Inflammatory macrophage treated with lipopolysaccharide for 4 hours (primary cell): ENCODE data around the gene OTOF.
A peak's percentile ranks its signal among the peaks of the same experiment; 100 is the strongest.

Source experiments
- DNase-seq: peaks from one replicate; pipeline ENCODE4 v3.0.0-alpha.2; 2020

The OTOF gene

DNA sequence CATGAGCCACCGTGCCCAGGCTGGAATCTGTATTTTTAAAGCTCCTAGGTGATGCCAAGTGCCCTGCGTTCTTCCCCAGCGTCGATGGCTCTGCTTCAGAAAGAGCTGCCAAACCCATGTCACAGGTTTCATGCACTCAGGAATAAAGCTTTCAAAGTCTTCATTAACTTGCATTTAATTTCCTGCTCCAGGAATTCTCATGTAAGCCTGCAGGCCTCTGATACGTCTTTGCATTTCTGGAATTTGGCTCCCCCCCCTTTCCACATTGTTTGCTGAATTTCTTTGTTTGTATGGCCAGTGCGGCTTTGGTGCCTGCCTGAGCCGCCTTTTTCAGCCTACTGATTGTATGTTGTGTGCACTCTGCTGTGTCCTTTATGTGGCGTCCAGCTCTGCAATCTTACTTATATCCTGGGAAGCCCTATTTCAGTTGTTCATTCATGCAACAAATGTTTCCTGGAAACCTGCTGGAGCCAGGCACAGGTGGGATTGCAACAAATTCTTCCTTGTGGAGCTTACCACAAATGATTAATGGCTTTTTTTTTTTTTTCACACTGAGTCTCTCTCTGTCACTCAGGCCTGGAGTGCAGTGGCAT lies 17.9 kb upstream of the OTOF start:
- no peak for DNase-seq

DNA sequence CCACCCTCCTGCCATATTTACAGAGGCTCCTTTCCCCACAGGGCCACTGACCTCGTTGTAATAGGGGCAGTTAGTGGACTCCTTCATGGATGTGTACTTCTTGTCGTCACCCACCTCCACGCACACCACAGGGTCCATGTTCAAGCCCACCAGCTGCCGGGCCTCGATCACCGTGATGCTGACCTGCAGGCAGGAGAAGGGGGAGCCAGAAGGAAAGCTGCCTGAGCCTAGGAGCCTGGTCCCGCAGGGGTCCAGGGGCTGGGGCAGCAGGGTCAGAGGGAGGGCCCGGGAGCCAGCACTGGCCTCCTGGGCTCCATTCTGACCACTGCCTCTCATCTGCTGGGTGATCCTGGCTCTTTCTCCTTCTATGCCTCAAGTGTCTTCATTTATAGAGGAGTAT lies 17.0 kb upstream of the OTOF start:
- DNase-seq, result no peak

DNA sequence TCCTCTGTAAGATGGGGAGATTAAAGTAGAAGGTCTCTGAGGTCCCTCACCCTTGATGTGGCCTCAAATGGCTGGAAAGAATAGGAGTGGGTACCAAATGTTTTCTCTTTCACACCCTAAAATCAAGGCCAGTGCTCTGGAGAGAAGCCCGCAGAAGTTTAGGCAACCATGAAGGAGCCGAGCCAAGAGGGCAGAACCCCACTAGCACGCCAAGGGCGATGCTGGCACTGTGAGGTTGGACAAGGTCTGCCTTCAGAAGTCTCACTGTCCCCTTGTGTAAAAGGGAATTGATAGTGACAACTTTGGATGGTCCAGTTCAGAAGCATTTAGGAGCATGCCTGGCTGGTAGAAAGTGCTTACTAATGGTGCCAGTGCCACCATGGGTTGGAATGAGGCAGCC lies 16.3 kb upstream of the OTOF start:
- no peak for DNase-seq

DNA sequence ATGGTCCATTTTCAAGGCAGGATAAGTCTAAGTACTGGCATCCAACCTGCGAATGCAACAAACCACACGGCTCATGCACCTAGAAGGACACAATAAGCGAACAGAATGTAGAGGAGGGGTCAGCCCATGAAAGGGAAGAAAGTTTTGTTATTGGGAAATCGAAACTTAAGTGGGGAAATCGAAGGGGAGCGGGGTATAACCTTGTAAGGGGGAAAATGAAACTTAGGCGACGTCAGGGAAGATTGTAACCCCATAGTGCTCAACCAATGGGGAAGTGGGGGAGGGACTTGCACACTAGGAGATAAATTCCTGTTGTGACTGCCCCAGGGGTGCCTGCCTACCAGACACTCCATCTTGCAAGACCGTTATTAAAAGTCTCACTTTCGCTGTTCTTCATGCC lies 15.6 kb upstream of the OTOF start:
- DNase-seq, result peak; percentile 99

DNA sequence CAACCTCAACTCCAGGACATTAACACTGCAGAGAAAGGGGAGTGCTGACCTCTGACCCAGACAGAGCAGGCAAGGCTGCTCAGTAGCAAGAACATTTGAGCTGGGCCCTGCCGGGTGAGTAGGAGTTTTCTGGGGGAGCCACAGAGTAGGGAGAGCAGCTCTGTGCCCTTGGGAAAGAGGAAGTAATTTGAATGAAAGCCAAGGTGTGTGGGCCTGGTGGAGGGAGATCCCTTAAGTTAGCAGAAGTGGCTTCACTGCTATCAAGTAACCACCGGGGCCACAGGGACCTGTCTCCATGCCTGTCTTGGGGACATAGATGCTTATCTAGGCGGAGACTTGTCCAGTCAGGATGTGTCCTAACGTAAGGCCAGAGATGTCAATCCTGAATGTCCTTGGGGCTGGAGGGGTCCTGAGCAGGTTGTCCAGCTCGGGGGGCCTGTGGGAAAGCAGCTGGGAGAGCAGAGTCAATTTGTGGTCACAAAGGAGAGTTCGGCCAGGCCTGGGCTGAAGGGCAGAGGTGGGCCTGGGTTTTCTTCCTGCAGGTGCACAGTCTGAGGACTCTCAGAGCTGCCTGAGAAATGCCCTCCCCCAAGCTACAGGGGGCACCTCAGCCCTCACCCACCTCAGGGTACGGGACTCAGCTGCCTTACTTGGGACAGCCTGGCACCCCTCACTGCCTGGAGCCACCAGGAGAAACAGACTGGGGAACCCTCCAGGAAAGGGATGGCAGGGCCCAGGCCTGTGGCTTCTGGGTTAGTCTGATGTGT lies 15.0 kb upstream of the OTOF start:
- peak; percentile 60 for DNase-seq

DNA sequence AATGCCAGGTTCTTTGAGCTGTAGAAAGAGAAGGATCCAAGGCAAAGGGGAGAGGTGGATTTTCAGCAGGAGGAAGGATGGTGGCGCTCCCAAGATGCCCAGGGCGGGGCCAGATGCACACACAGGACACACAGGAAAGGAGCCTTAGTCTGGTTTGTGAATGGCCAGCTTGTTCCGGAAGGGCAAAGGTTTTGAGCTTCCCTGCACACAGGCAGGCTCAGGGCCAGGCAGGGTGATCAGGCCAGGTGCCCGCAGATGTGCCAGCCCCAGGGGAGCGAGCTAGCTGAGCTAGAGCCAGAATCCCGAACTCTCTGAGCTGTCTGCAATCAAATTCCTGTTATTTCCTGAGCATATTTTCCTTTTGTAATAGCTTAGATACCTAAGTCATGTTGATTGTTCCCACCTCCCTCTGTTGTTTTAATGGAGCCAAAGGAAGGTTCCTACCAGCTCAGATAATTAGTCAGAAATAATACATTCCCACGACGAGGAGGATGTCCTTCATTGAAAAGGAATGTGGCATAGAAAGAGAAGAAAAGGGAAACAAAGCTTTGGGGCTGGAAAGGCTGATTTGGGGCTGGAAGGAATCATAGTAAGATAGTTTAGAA lies 13.7 kb upstream of the OTOF start:
- no peak for DNase-seq

DNA sequence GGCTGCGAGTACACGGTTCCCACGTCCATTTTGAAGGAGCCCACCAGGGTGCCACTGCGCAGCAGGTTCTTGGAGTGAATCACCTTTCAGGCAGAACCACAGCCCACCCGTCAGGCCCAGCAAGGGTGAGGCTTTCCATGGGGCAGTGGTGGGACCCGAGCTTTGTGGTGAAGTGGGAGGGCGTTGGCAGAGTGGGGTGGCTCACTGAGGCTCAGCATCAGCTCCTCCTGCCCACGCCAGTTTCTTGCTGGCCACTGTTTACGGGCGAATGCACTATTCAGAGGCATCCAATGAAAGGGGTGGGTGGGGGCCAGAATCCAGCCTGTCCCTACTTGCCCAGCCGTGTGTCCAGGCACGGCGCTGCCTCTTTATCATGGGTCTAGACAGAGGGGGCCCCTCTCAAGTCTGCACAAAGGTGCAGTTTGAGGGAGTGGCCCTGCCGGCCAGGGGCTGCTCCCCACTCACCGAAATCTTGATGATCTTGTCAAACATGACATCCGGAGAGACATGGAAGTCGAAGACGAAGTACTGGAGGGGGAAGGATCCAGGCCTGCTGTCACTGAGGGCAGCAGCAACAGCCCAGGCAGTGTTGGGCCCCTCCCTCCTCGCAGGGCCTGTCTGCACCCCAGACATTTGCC lies 11.4 kb upstream of the OTOF start:
- DNase-seq, result no peak

DNA sequence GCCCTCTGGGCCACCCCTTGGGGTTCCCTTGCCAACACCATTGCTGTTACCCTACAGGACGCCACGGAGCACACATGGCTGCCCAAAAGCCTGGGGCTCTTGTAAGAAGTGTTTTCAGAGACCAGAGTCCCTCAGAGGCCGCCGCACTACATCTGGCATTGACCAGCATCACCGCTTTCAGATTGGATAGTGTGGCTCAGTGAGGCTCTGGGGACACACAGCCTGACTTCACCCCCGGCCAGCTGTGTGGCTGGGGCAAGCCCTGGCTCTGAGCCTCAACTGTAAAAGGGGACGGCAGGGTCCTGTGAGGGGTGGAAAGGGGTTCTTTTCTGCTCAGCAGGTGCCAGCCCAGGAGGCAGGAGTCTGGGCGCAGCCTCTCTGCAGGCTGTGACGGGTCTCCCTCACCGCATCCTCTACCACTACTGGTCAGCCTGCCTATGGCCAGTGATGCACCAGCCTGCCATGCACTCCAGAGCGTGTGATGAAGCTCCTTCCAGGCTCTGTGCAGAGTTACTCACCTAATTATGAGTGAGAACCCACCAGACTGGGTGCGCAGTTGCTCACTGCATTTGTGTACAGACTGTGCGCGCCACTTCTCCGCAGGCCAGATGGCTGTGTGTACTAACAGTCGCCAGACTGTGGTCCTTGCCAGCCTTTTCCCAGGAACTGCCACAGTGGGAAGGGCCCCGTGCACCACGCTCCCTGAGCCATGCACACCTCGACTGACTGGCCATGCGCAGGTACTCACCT lies 10.7 kb upstream of the OTOF start:
- no peak for DNase-seq

DNA sequence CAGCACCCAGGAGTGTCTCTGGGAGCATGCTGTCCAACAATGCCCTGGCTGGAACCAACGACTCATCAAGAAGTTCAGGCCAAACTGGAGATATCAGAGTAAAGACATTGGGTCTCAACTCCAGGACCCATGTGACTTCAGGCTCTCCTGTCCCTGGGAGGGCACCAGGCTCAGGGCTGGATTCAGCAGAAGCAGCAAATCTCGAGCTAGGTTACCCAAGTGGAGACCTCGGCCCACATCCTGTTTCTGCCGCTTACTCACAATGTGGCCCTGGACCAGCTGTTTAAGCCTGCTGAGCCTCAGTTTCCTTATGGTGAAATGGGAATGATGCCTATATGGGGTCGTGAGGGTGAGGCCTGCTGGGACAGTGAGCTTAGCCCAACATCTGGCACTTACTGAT lies 9.3 kb upstream of the OTOF start:
- peak; percentile 13 for DNase-seq

DNA sequence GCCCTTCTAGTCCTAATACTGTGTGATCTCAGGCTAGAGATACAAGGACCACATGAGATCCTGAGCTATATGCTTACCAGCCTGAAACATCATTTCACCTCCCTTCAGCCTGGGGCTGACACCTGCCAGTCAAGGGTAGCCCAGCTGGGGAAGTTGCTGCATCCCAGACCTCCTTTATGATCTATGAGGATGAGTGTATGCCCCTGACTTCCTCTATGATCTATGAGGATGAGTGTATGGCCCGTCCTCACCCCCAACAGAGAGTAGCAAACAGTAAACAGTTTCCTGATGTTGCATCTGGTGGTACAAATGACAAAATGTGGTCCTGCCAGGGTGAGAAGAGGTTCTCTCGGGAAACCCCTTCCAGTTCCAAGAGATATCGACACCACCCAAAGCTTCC lies 8.9 kb upstream of the OTOF start:
- DNase-seq, result no peak

DNA sequence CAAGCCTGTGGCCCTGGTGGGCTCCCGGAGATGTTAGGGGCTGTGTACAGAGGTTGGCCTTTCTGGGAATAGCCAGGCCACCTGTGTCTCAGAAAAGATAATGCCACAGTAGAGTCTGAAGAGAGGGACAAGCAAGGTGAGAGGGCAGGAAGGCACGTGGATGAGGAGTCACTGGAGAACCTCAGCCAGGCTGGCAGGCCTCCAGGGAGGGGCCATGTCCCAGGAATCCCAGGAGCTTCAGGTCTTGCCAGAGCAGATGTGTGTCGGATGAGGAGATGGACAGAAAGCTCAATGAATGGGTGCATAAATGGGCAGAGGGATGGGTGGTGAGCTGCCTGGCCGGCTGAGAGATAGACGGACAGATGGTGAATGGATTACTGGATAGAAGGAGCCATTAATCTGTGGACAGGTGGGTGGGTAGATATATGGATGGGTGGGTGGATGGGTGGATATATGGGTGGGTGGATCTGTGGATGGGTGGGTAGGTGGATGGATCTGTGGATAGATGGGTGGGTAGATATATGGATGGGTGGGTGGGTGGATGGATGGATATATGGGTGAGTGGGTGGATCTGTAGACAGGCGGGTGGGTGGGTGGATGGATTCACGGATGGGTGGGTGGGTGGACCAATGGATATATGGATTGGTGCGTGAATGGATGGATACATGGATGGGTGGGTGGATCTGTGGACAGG lies 7.9 kb upstream of the OTOF start:
- DNase-seq, result no peak

DNA sequence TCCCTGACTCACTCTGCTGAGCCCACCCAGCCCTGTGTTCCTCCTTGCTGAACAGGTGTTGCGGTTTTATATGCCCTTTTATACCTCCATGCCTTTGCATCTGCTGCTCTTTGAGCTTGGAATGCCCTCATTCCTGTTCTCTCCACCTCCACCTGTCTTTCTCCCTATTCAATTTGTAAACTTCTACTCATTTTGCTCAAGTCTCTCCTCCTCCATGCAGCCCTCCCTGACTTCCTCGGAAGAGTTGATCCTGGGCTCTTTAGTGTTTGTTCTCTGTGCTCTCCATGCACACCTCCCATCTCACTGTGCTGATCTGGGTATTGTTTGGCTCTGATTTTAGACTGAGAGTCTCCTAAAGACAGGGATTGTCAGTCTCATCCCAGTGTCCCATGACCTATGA lies 7.2 kb upstream of the OTOF start:
- DNase-seq, result no peak

DNA sequence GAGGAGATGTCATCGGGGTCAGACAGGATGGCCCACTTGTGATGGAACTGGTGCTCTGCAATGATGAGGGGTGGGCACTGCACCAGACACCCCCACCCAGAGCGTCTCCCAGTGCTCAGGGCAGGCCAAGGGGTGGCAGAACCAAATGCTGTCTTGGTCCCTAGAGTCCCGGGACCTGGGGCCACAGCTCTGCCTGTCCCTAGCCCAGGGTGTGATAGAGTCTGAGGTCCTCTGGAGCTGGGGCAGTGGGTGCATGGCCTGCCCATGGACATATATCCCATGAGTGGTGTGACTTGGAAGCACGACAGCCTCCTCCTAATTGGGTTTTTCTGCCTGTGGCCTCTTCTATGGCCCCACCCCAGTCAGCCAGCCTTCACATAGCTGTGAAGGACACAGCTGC lies 6.7 kb upstream of the OTOF start:
- no peak for DNase-seq

DNA sequence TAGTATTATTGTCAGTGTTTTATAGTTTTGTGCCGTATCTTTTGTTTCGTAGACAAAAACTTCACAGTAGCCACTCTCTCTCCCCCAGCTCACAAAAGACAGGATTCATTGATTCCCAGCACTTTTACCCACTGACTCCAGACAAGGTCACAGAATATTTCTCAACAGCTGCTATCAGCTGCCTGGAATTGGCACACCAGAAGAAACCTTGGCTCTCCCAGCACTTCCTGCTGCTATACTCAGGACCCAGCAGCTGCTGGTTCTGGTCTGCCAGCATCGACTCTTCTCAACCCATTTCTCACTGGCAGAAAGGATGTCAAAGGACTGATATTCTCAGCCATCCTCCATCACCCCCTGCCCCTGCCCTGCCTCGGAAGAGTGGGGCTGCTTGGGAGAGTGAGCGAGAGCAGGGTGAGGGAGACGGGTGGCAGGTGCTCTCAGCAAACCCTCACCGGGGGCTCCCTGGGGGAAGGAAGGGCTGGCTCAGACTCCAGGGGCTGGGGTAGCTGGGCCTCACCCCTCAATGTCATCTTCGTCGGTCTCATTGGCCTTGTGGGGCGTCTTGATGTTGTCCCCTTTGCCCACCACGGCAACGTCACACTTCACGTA lies 6.1 kb upstream of the OTOF start:
- DNase-seq, result peak; percentile 21

DNA sequence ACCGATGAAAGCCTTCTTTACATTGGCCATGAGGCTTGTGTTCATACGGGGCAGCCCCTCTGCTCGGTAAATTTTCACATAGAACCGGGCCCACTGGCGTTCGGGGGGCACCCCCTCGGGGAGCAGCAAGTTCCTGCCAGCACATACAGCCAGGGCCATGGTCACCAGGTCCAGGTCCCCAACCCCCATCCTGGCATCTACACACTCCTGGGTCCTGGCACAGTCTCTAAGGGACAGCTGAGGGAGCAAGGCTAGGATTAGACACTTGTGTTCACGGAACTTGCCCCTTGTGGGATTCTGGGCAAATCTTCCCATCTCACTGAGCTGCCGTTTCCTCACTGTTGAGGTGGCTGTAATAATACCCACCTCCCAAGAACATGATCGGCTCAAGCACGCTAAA lies 5.6 kb upstream of the OTOF start:
- no peak for DNase-seq

DNA sequence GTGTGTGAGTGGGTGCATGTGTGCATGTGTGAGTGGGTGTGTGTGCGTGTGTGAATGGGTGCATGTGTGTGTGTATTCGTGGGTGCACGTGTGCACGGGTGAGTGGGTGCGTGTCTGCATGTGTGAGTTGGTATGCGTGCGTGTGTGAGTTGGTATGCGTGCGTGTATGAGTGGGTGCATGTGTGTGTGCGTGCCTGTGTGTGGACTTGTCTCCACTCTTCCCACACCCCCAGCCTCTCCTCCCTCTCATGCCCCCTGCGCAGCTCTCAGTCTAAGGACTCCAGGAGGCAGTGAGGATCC lies 5.1 kb upstream of the OTOF start:
- DNase-seq, result no peak

DNA sequence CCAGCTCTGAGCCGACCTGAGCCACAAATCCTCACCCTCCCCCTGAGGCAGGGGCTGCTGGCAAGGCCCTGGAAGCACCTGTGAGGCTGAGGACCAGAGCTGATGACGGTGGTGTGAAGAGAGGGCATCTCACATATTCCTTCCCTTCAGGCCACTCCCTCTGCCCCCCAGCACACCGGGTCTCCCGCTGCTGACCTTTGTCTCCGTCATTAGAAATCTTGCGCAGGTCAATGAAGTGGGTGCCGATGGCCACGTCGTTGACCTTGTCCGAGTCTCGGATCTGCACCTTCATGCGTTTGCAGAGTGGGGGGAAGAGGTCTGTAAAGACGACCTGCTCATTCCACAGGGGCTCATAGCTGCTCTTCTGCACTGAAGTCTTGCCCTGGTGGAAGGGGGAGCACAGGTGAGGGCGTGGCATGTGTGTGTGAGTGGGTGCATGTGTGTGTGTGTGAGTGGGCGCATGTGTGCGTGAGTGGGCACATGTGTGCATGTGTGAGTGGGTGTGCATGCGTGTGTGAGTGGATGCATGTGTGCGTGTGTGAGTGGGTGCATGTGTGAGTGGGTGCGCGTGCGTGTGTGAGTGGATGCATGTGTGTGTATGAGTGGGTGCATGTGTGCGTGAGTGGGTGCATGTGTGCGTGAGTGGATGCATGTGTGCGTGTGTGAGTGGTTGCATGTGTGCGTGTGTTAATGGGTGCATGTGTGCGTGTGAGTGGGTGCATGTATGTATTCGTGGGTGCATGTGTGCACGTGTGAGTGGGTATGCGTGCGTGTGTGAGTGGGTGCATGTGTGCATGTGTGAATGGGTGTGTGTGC lies 4.5 kb upstream of the OTOF start:
- no peak for DNase-seq

DNA sequence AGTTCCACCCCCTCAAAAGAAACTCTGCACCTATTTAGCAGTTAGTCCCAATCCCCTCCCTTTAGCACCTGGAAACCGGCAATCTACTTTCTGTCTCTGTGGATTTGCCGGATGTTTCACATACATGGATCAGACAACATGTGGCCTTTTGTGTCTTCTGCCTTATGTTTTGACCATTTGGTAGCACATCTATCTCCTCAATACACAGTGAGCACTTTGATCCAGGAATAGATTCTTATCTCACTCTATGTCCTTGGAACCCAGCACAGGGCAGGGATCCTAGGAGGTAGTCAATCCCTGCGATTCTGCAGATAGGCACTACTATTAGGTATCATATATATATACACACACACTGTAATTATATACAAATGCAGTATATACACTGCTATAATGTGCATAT lies 3.8 kb upstream of the OTOF start:
- no peak for DNase-seq

DNA sequence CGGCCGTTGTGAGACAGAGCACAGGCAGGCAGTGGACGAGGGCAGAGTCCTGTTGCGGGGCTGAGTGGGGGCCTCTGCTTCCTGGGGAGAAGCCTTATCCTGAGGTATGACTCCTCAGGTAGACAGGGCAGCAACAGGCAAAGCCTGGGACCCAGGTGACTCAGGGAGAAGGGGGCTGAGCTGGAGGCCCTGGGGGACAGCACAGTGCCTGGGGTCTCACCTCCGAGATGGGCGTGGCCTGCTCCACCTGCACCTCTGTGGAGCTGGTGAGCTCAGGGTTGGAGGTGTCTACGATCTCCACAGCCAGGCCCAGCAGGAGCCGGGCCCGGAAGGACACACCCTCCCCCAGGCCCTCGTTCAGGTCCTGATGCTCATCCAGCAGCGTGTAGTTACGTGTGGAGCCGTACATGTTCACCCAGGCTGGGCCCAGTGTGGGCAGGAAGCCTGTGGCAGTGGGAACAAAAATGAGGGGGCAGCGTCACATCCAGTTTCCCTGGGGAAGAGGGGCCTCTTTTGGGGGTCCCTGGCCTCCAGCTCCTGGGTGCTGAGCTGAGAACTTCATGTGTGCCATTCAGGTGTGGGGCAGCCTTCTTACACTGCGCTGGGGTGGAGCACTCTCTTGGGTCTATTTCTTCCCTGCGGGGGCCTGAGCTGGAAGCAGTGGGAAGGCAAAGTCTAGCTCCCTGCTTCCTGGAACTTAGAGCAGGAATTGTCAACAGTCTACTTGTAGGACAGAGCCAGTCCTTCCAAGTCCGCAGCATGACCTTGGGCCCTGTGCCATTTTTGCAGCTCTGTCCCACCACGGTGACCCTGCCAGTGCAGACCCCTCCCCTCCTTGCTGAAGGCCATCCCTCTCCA lies 2.9 kb upstream of the OTOF start:
- DNase-seq, result no peak

DNA sequence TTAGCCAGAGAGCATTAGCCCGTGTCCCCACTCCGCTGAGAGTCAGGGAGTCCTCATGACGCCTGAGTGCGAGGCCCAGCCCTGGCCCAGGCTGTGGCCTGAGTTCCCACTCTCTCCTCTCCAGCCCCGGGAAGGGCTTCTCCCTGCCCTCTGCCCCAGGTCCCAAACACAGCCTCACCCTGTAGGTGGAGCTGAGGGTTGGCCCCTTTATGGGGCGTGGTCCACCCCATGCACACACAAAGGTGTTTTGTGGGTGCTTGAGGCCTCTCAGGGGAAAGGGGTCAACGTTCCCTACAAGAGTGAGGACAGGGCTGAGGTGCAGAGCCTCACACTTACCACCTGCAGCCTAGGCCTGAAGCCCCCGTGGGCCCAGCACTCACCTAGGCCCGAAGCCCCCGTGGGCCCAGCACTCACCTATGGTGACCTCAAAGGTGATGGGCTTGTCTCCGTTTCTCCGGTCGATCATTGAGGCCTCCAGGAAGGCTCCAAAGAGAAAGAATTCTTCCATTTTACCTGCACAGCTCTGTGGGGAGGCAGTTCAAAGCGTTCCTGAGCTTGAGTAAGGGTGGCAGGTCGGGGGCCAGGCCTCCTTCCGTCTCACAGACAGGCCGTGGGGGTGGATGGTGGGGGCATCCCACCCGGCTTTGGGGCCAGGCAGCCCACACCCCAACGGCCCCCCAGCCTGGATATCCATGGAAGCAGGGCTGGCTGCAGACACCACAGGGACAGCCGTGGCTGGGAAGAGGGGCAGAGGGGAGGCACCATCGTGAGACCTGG lies 2.1 kb upstream of the OTOF start:
- DNase-seq, result no peak
